GM12878 (cell line): ENCODE measurements around the gene OR2F2. TPM values are rescaled to one million over a fixed set of nuclear protein-coding genes. Genes with fewer than 3 reads are reported as not detected.

Experiments used
- ATAC-seq: fragments of 200-7000 bp; cut with Tn5 transposase; 3 replicates; pipeline ENCODE4 v1.9.1; 2020; ENCODE audit warnings: mild to moderate bottlenecking, moderate library complexity
- BruUV-seq: library from RNA; stranded (reverse); fragments of 400-500 nt; replicated peaks from 2 replicates; lab custom pipeline; 2021; lab: Mats Ljungman, UMichigan
- CTCF ChIA-PET: fragments of 300-600 bp; sonication (Branson Sonifier 250); formaldehyde crosslinking; extraction: SDS; loops from one replicate; lab custom pipeline; 2021; ENCODE audit warnings: inconsistent platforms; lab: Yijun Ruan, JAX
- POLR2A ChIA-PET: fragments of 350-600 bp; formaldehyde crosslinking; extraction: SDS; loops from one replicate; lab custom pipeline; 2021; ENCODE audit warnings: inconsistent platforms; lab: Charles Lee
- RAD21 ChIA-PET: fragments of 300-600 bp; sonication (Branson Sonifier 250); formaldehyde crosslinking; loops from one replicate; lab custom pipeline; 2023; ENCODE audit warnings: antibody characterized with exemption; ENCODE audit not compliant: unreplicated experiment; lab: Charles Lee
- SMC1A ChIA-PET: fragments of 300-600 bp; sonication (Branson Sonifier 250); formaldehyde crosslinking; loops from one replicate; lab custom pipeline; 2023; ENCODE audit not compliant: unreplicated experiment, uncharacterized antibody; lab: Charles Lee
- DNase-seq: peaks from one replicate; pipeline ENCODE4 v3.0.0-alpha.2; 2011; ENCODE audit warnings: low read depth, low spot score
- FAIRE-seq: peaks from 3 replicates; lab custom pipeline; 2011; peaks lifted over from hg19 to GRCh38; lab: Jason Lieb, UNC
- H2AFZ ChIP-seq: 2 replicates; pipeline ENCODE4 v1.6.0; 2011; ENCODE audit warnings: low read depth, low read length, control low read depth; ENCODE audit not compliant: control insufficient read depth
- H3K27ac ChIP-seq: 2 replicates; pipeline ENCODE4 v1.5.1; 2011; ENCODE audit warnings: control low read depth; ENCODE audit not compliant: control insufficient read depth, insufficient read depth
- H3K27me3 ChIP-seq, 2 experiments: replicated peaks in 1 of 2; 2 replicates each; pipeline versions ENCODE4 v1.6.0 to v1.6.1; 2011; ENCODE audit warnings: low read length in 1 of 2; ENCODE audit not compliant: control insufficient read depth in 2 of 2, insufficient read depth in 2 of 2
- H3K36me3 ChIP-seq, 2 experiments: 2 replicates each; pipeline ENCODE4 v1.5.1; 2011; ENCODE audit warnings: low read length in 1 of 2; ENCODE audit not compliant: control insufficient read depth in 2 of 2, insufficient read depth in 2 of 2
- H3K4me1 ChIP-seq: 2 replicates; pipeline ENCODE4 v1.6.1; 2011; ENCODE audit warnings: mild to moderate bottlenecking, low read length, moderate library complexity, mixed read lengths; ENCODE audit not compliant: control insufficient read depth, insufficient read depth
- H3K4me2 ChIP-seq: 2 replicates; pipeline ENCODE4 v1.6.0; 2011; ENCODE audit warnings: control low read depth; ENCODE audit not compliant: control insufficient read depth, insufficient read depth
- H3K4me3 ChIP-seq: fragments of 200-600 bp; sonication (generic); 2 replicates; pipeline ENCODE4 v1.5.1; 2016
- H3K79me2 ChIP-seq: 2 replicates; pipeline ENCODE4 v1.6.0; 2011; ENCODE audit warnings: low read length; ENCODE audit not compliant: control insufficient read depth, insufficient read depth
- H3K9ac ChIP-seq: 2 replicates; pipeline ENCODE4 v1.8.0; 2011; ENCODE audit warnings: low read length, control low read depth, mixed read lengths; ENCODE audit not compliant: control insufficient read depth, insufficient read depth
- H3K9me3 ChIP-seq: replicated peaks from 3 replicates; pipeline ENCODE4 v1.5.1; 2011; ENCODE audit warnings: mild to moderate bottlenecking, low read length; ENCODE audit not compliant: control insufficient read depth, insufficient read depth
- H4K20me1 ChIP-seq: 2 replicates; pipeline ENCODE4 v1.6.0; 2011; ENCODE audit not compliant: control insufficient read depth, insufficient read depth
- CBFB ChIP-seq: IDR thresholded peaks from 2 replicates; pipeline ENCODE4 v1.6.1; 2016; ENCODE audit warnings: antibody characterized with exemption, low read depth
- ESRRA ChIP-seq: IDR thresholded peaks from 2 replicates; pipeline ENCODE4 v1.6.1; 2012; ENCODE audit warnings: mild to moderate bottlenecking, low read length, improper control_type of control experiment
- RELB ChIP-seq: fragments of 450-650 bp; IDR thresholded peaks from 2 replicates; pipeline ENCODE4 v1.6.1; 2017; ENCODE audit warnings: low read depth, mild to moderate bottlenecking, moderate library complexity
- WGBS: methylation state at CpG from one replicate; pipeline ENCODE4 v1.1.6; 2016; ENCODE audit warnings: low lambda C conversion rate; ENCODE audit not compliant: insufficient replicate concordance, insufficient coverage; ENCODE audit errors: missing lambda C conversion rate; 5-methylcytosine and 5-hydroxymethylcytosine counted together
- in situ Hi-C: fragments of 300-500 bp; cut with MboI; formaldehyde crosslinking; loops from 9 replicates; pipeline ENCODE4 v1.14.3; 2018; ENCODE audit warnings: mixed read lengths
- intact Hi-C: fragments of 100-400 bp; cut with micrococcal nuclease; formaldehyde crosslinking; loops from one replicate; pipeline ENCODE4 v1.14.2; 2022; ENCODE audit not compliant: unreplicated experiment
- polyA plus RNA-seq, 11 experiments: library from polyadenylated mRNA; depleted of rRNA in 4 of 11; unstranded in 6 of 11; stranded (reverse) in 5 of 11; fragments of >200 nt; fragmentation: Nextera tagmentation in 4 of 11; fragmentation: Illumina TruSeq in 1 of 11; extraction: Ambion mirVana in 4 of 11; extraction: Trizol in 1 of 11; gene quantifications; 1 replicate in 1 of 11; 2 replicates in 10 of 11; pipeline versions ENCODE4 v1.2.1 to v1.2.3, GENCODE V29; 2011 to 2016; ENCODE audit warnings: inconsistent platforms in 2 of 11, missing spikeins in 2 of 11, low read depth in 1 of 11
- total RNA-seq, 4 experiments: library from RNA; depleted of rRNA in 3 of 4; stranded (reverse); fragments of >200 nt in 3 of 4; fragmentation: Illumina TruSeq in 1 of 4; extraction: Trizol in 1 of 4; gene quantifications; 2 replicates each; pipeline versions ENCODE4 v1.2.1 to v1.2.3, GENCODE V29; 2013 to 2021

OR2F2 gene
- total and polyA plus RNA-seq, 10 of the 15 experiments (the other 5 are each of a cell fraction or from before 2014, with no cell fraction given) = not detected

GRCh38 chr7:143938379-143939243, 3.6 kb downstream of the OR2F2 start:
- FAIRE-seq = no peak
- ChIA-PET SMC1A (no interaction called here), CTCF (no interaction called here), RAD21 (no interaction called here), POLR2A (no interaction called here)
- no peak overlapping the region for H3K4me2 ChIP-seq
- H4K20me1 ChIP-seq = no peaks in the 10 kb centered on the region
- H3K36me3 ChIP-seq = no peaks in the 10 kb centered on the region
- no peaks in the 10 kb centered on the region for H3K4me1 ChIP-seq
- H3K79me2 ChIP-seq = no peaks in the 10 kb centered on the region
- H3K27me3 ChIP-seq = no peaks in the 10 kb centered on the region
- TF ChIP-seq CBFB (no peak), ESRRA (no peak)
- DNase-seq = no peak
- no peak overlapping the region for H3K27ac ChIP-seq
- intact Hi-C loops = no loop called here
- no peaks in the 10 kb centered on the region for H3K9me3 ChIP-seq
- H2AFZ ChIP-seq = no peak overlapping the region
- H3K9ac ChIP-seq = no peak overlapping the region
- in situ Hi-C loops = no loop called here
- no peak overlapping the region for H3K4me3 ChIP-seq
- no peak for ATAC-seq
- 19% methylated on average over 5 of the region's 5 CpGs for WGBS
- BruUV-seq = no TSS peak

GRCh38 chr7:143945423-143945822, 10.4 kb downstream of the OR2F2 start:
- FAIRE-seq = no peak
- H3K4me2 ChIP-seq = no peak overlapping the region
- ChIA-PET RAD21 (no interaction called here), SMC1A (no interaction called here), CTCF (no interaction called here), POLR2A (no interaction called here)
- H2AFZ ChIP-seq = no peak overlapping the region
- 60% methylated on average over 4 of the region's 4 CpGs for WGBS
- H3K79me2 ChIP-seq = no peaks in the 10 kb centered on the region
- no peaks in the 10 kb centered on the region for H3K4me1 ChIP-seq
- no peak overlapping the region for H3K9ac ChIP-seq
- H3K36me3 ChIP-seq = no peaks in the 10 kb centered on the region
- ATAC-seq = no peak
- TF ChIP-seq RELB = no peak
- no peaks in the 10 kb centered on the region for H4K20me1 ChIP-seq
- intact Hi-C loops = no loop called here
- no peaks in the 10 kb centered on the region for H3K27me3 ChIP-seq
- DNase-seq = no peak
- no peaks in the 10 kb centered on the region for H3K9me3 ChIP-seq
- BruUV-seq = no TSS peak
- in situ Hi-C loops = no loop called here
- no peak overlapping the region for H3K4me3 ChIP-seq
- no peak overlapping the region for H3K27ac ChIP-seq
